ENCODE data around the gene DNAH6.

The DNAH6 gene

DNA sequence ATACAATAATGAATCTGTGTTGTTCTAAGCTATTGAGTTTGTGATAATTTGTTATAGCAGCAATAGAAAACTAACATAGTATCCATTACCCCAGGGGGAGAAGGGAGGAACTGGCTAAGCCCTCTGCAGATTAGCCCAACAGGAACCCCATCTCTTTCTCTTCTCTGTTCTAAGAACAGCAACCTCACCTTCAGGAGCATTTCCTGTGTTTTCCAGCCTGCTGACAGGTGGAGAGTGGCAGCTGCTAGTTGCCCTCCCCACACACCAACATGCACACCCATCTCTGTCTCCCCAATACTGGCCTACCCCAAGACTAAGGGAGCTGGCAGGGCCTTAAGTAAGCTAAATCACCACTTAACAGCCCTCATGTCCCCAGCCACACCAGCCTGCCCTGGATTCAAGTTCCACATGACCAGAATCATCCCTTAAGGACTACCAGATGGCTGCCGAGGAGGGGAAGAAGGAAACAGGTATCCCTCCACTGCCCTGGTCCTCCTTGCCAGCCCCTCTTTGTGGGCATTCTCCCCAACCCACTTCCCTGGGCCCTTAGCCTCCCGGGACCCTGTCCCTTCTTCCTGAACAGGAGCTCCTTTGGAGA lies 311.8 kb downstream of the DNAH6 start:
- H3K4me3 ChIP-seq (replicated peaks; ENCODE audit: low read depth, low read length) = no peak overlapping the region
- no peaks in the 10 kb centered on the region for H3K36me3 ChIP-seq (ENCODE audit: control insufficient read depth, insufficient read depth, low read length)
- no peak for DNase-seq (ENCODE audit: extremely low read depth, insufficient read length)
- TF ChIP-seq, protein P1, sequence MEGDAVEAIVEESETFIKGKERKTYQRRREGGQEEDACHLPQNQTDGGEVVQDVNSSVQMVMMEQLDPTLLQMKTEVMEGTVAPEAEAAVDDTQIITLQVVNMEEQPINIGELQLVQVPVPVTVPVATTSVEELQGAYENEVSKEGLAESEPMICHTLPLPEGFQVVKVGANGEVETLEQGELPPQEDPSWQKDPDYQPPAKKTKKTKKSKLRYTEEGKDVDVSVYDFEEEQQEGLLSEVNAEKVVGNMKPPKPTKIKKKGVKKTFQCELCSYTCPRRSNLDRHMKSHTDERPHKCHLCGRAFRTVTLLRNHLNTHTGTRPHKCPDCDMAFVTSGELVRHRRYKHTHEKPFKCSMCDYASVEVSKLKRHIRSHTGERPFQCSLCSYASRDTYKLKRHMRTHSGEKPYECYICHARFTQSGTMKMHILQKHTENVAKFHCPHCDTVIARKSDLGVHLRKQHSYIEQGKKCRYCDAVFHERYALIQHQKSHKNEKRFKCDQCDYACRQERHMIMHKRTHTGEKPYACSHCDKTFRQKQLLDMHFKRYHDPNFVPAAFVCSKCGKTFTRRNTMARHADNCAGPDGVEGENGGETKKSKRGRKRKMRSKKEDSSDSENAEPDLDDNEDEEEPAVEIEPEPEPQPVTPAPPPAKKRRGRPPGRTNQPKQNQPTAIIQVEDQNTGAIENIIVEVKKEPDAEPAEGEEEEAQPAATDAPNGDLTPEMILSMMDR (IDR thresholded peaks at IDR 0.05; ENCODE audit: insufficient read depth, low read length, poor library complexity, severe bottlenecking) = no peak
- no peaks in the 10 kb centered on the region; the same call in 1 of the 2 replicates for H3K27me3 ChIP-seq (replicated peaks; ENCODE audit: control insufficient read depth, insufficient read depth, low read length)

DNA sequence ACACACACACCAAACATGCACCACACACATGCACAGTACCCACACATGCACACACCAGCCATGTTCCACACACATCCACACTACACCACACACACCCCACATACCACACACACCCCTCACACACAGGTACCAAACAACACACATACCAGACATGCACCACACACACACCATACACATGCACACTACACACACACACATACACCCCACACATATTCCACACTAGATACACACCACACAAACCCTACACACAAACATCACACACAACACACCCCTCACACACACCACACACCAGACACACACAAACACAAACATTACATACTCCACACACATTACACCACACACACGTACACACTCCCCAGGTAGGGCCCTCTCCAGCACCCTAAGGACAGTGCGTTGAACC lies 313.4 kb downstream of the DNAH6 start:
- Histone ChIP-seq H3K36me3 (ENCODE audit: control insufficient read depth, insufficient read depth, low read length) (no peaks in the 10 kb centered on the region), H3K4me3 (replicated peaks; ENCODE audit: low read depth, low read length) (no peak overlapping the region), H3K27me3 (replicated peaks; ENCODE audit: control insufficient read depth, insufficient read depth, low read length) (no peaks in the 10 kb centered on the region; the same call in 1 of the 2 replicates)
- TF ChIP-seq, protein P1 (IDR thresholded peaks at IDR 0.05; ENCODE audit: insufficient read depth, low read length, poor library complexity, severe bottlenecking) = no peak
- DNase-seq (ENCODE audit: extremely low read depth, insufficient read length) = no peak

DNA sequence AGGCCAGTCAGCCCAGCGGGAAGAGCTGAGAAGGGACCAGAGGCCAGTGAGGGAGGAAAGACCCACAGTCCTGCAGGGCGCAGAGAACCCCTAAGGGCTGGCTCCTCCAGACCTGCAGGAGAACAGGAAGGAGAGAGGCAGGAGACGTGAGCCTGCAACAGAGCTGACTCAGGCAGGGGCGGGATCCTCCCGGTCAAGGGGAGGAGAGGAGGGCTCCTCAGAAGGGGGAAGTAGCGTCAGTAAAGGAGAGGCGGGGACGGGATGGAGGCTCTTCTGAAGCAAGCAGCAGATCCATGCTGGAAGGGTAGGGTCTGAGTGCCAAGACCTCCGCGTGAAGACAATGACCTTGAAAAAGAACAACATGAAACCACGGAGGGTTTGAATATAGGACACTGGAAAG lies 313.8 kb downstream of the DNAH6 start:
- DNase-seq (ENCODE audit: extremely low read depth, insufficient read length) = no peak
- TF ChIP-seq, protein P1 (IDR thresholded peaks at IDR 0.05; ENCODE audit: insufficient read depth, low read length, poor library complexity, severe bottlenecking) = no peak
- H3K27me3 ChIP-seq (replicated peaks; ENCODE audit: control insufficient read depth, insufficient read depth, low read length) = no peaks in the 10 kb centered on the region; the same call in 1 of the 2 replicates
- no peaks in the 10 kb centered on the region for H3K36me3 ChIP-seq (ENCODE audit: control insufficient read depth, insufficient read depth, low read length)
- H3K4me3 ChIP-seq (replicated peaks; ENCODE audit: low read depth, low read length) = no peak overlapping the region

DNA sequence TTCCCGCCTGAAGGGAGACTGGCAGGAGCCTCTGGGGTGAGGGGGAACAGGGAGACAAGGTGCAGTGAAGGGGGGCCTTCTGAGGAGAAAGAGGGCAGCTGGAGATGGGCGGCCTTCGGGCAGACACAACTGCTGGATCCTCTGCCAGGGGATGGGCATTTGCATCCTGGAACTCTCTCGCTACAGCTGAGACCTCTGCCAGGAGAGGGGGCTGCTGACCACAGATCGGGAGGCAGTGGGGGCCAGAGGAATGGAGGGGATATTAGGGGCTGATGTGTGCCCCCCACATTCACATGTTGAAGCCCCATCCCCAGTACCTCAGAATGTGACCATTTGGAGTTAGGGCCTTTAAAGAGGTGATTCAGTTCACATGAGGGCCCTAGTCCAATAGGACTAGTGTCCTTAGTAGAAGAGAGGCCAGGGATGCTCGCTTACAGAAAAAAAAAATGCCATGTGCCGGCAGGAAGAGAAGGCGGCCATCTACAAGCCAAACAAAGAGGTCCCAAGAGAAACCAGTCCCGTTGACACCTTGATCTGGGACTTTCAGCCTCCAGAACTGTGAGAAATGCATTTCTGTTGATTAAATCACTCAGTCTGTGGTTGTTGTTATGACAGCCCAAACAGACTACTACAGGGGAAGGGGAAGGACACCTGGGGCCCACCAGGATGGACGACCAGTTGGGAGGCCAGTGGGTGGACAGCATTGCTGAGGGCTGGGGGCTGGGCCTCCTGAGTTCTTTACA lies 314.6 kb downstream of the DNAH6 start:
- no peaks in the 10 kb centered on the region for H3K36me3 ChIP-seq (ENCODE audit: control insufficient read depth, insufficient read depth, low read length)
- H3K27me3 ChIP-seq (replicated peaks; ENCODE audit: control insufficient read depth, insufficient read depth, low read length) = no peaks in the 10 kb centered on the region; the same call in 1 of the 2 replicates
- DNase-seq (ENCODE audit: extremely low read depth, insufficient read length) = no peak
- H3K4me3 ChIP-seq (replicated peaks; ENCODE audit: low read depth, low read length) = no peak overlapping the region
- TF ChIP-seq, protein P1 (IDR thresholded peaks at IDR 0.05; ENCODE audit: insufficient read depth, low read length, poor library complexity, severe bottlenecking) = no peak

DNA sequence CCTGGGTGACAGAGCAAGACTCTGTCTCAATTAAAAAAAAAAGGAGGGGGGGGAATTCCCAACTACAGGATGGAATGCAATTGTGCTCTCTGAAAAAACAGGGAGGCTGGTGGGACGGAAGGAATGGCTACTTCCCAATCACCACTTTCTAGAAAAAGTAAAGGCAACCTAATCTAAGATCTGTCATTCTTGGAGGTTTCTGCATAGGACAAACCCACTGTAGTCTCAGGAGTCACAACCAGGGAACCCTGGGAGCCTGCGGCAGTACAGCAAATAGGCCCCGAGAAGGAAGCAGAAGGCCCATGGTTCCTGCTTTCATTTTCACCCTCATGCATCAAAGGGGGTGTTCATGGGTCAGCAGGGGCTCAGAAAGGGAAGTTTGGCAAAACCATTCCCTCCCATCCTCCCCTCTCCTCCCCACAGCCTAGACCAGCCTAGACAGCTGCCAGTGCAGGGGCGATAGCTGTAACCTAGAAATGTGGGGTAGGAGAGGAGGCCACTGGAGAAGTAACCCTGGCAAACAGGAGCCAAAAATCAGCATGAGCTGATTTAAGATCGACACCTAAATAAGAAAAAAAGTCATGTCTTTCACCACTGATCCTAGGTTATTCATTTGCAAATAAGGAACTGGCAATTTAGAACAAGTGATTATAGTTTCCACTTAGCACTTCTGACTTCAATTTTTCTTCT lies 316.6 kb downstream of the DNAH6 start:
- H3K4me3 ChIP-seq (replicated peaks; ENCODE audit: low read depth, low read length) = no peak overlapping the region
- peak; percentile 18 for DNase-seq (ENCODE audit: extremely low read depth, insufficient read length)

More for the DNA sequence above, 316.6 kb downstream of the DNAH6 start:
- TF ChIP-seq, protein P1 (IDR thresholded peaks at IDR 0.05; ENCODE audit: insufficient read depth, low read length, poor library complexity, severe bottlenecking) = no peak
- no peaks in the 10 kb centered on the region for H3K36me3 ChIP-seq (ENCODE audit: control insufficient read depth, insufficient read depth, low read length)
- H3K27me3 ChIP-seq (replicated peaks; ENCODE audit: control insufficient read depth, insufficient read depth, low read length) = no peaks in the 10 kb centered on the region

Data from GM06990 (cell line).